OCI-LY3 (cell line): Measurements from ENCODE around the gene EZH2.

Experiments used
- CTCF ChIP-seq: fragments of 200-600, 300-600 bp; sonication (generic); IDR thresholded peaks from 2 replicates; pipeline ENCODE4 v1.5.1; 2014; ENCODE audit warnings: antibody characterized with exemption, low read length, low read depth
- EZH2phosphoT487 ChIP-seq: fragments of 200-600 bp; shearing (Covaris generic); IDR thresholded peaks from 2 replicates; pipeline ENCODE4 v1.6.1; 2018; ENCODE audit warnings: antibody characterized with exemption, mixed run types, low read depth

GRCh38 chr7:148774471-148774870 lies 109.6 kb downstream of the EZH2 start:
- no peak for TF ChIP-seq EZH2phosphoT487
- TF ChIP-seq CTCF, result no peak
